GM18502 (cell line): ENCODE results near the gene PURB.
"Not testable (repeated sequence)": the region's sequence is repeated elsewhere in the genome, so short reads cannot be mapped to it uniquely, and the experiment has no call there.

Experiments
- ATAC-seq: cut with Tn5 transposase; IDR thresholded peaks from one replicate; pipeline ENCODE4 v1.9.1; 2021; ENCODE audit warnings: mild to moderate bottlenecking; ENCODE audit not compliant: unreplicated experiment, poor library complexity

The PURB gene

GRCh38 chr7:44858161-44858560 lies 27.2 kb downstream of the PURB start:
- no peak for ATAC-seq

- ATAC-seq: no peak
Measured at GRCh38 chr7:44854644-44855364, 30.5 kb downstream of the PURB start.

- no peak for ATAC-seq
Measured at GRCh38 chr7:44853391-44853790, 31.9 kb downstream of the PURB start.

- ATAC-seq: no peak
Measured at GRCh38 chr7:44852590-44852989, 32.7 kb downstream of the PURB start.

- no peak for ATAC-seq
Measured at GRCh38 chr7:44849885-44850544, 35.3 kb downstream of the PURB start.

GRCh38 chr7:44849259-44849884 lies 36.0 kb downstream of the PURB start:
- ATAC-seq: no peak

- ATAC-seq: peak; percentile 85
Measured at GRCh38 chr7:44847920-44848634, 37.3 kb downstream of the PURB start, which contains the start of gene H2AZ2. Gene H2AZ2, minus strand, starts transcription at chr7:44848087. Its CDS starts 116 bp downstream, at chr7:44847971.

GRCh38 chr7:44847509-44847919 lies 37.8 kb downstream of the PURB start:
- ATAC-seq: peak; percentile 68

GRCh38 chr7:44846816-44847508 lies 38.4 kb downstream of the PURB start:
- ATAC-seq: no peak

GRCh38 chr7:44846390-44846789 lies 38.9 kb downstream of the PURB start:
- not testable (repeated sequence) for ATAC-seq

- no peak for ATAC-seq
Measured at GRCh38 chr7:44845451-44845850, 39.9 kb downstream of the PURB start.

- not testable (repeated sequence) for ATAC-seq
Measured at GRCh38 chr7:44843440-44843839, 41.9 kb downstream of the PURB start.

GRCh38 chr7:44842675-44843074 lies 42.7 kb downstream of the PURB start:
- ATAC-seq: not testable (repeated sequence)

- no peak for ATAC-seq
Measured at GRCh38 chr7:44838751-44839150, 46.6 kb downstream of the PURB start.

GRCh38 chr7:44827567-44827966 lies 57.8 kb downstream of the PURB start:
- no peak for ATAC-seq
